Fibroblast of lung (primary cell): Measurements from ENCODE around the gene PDZD2.

Source experiments
- CTCF ChIP-seq, 2 donors: IDR thresholded peaks in 1 of 2; conservative IDR thresholded peaks in 1 of 2; 1 replicate in 1 of 2; 2 replicates in 1 of 2; pipeline ENCODE4 v1.5.1; 2011 to 2012; ENCODE audit warnings: low read length in 2 of 2, control low read depth in 1 of 2, inconsistent platforms in 1 of 2, low read depth in 1 of 2, mild to moderate bottlenecking in 1 of 2
- EZH2 ChIP-seq: IDR thresholded peaks from 2 replicates; pipeline ENCODE4 v1.5.1; 2012; ENCODE audit warnings: low read length, control low read depth, mild to moderate bottlenecking; ENCODE audit errors: missing control alignments

- no peak for TF ChIP-seq EZH2
- no peak for TF ChIP-seq CTCF (conservative IDR thresholded peaks at IDR 0.05 in 1 of 2, IDR thresholded peaks at IDR 0.05 in 1 of 2; ENCODE audit: low read depth in 1 of 2, low read length in 2 of 2)
These were observed 41.6 kb downstream of the PDZD2 start for GRCh38 chr5:31680528-31680927.
